Measurements from ENCODE around the gene SDF2.
"Not testable (repeated sequence)": the region's sequence is repeated elsewhere in the genome, so short reads cannot be mapped to it uniquely, and the experiment has no call there.

The SDF2 gene

DNA sequence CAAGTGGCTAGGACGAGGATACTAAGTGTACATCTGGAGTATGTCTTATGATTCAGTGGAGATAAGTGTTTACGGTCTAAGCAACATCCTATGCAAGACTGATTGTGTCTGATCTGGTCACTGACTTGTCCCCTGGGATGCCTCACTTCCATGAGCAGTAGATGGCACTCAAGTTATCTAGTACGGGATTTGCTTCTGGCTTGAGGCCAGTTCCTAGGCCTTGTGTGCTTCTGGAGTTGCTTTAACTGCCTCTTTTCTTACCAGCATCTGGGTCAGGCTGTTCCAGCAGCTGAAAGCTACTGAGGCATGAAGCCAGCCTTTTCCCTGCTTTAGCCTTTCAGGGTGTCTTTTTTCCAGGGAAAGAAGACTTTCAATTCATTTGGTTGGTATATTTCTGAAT is 23.3 kb upstream of the SDF2 start:
- no peak for DNase-seq (ENCODE audit: low read depth in 3 of 3)

DNA sequence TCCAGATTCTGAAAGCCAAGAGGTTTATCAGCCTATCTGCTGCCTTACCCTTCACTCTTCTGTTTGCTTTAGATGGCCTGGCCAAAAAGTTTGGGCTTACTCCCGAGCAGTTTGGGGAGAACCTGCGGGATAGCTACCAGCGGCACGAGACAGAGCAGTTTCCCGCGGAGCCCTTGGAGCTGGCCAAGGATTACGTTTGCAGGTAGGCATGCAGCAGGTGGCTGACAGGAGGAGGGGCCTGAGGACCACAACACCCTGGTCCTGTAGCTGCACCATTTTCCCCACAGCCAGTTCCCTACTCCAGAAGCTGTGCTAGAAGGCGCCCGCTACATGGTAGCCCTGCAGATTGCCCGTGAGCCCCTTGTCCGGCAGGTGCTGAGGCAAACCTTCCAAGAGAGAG is 20.9 kb upstream of the SDF2 start:
- DNase-seq (ENCODE audit: low read depth in 3 of 3) = no peak

DNA sequence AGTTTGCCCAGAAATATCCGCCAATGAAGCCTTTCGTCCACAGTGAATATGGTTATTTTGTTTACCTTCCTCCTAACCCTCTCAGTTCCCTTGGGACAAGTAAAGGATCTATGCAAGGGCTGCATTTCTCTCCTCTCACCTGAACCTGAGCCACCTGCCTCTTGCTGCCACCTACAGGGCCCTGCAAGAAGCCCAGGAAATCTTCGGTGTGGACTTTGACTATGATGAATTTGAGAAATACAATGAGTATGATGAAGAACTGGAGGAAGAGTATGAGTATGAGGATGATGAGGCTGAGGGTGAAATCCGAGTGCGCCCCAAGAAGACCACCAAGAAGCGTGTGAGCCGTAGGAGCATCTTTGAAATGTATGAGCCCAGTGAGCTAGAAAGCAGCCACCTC is 14.3 kb upstream of the SDF2 start:
- DNase-seq (ENCODE audit: low read depth in 3 of 3) = no peak

DNA sequence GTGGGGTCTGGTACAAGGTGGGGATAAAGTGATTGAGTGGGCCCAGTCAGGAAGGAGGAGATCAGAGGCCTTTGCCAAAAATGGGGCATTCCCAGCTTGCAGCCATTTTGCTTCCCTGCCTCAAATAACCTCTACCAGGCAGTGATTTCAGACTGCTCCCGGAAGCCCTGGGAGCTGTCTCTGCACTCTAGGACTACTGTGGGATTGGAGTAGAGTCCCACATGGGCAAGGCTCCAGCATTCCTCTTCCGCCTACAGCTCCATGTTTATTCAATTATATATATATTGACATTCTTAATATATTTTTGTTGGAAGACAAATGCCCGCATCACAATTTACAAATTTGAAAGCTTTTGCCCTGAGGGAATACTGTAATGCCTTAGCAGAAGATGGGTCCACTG is 13.8 kb upstream of the SDF2 start:
- no peak for DNase-seq (ENCODE audit: low read depth in 3 of 3)

DNA sequence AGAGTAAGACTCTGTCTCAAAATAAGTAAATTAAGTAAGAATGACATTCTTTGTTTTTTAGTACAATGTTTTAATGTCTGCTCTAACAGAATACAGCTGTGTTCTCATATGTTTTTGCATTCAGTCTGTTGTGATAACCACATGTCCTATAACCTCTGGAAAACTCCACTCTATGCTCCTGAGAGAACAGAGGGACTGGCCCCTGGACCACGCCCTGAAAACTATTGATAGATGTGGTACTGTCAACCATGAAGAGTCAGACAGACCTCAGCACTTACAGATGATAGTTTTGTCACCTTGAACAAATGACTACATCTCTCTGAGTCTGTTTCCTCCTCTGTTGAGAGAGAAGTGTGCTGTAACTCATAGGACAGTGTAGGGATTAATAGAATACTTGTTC is 8.2 kb upstream of the SDF2 start:
- DNase-seq (ENCODE audit: low read depth in 3 of 3) = no peak

DNA sequence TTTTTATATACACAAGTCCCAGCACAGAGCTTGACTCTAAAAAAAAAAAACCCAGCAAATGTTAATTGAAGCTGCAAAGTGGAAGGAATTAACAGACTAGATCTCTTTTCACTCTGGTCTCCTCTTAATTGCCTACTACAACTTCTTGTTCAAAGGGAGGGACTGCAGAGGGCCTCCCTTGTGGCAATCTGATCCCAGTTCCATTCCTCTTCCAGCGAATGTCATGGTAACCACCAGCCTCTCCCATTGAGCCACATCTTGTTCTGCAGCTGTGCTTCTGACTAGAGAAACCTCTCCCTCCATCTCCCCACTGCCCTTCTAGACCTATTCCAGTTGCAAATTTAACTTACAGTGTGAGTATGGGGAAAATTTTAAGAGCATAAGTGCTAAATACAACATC is 6.2 kb upstream of the SDF2 start:
- DNase-seq (ENCODE audit: low read depth in 3 of 3) = no peak

DNA sequence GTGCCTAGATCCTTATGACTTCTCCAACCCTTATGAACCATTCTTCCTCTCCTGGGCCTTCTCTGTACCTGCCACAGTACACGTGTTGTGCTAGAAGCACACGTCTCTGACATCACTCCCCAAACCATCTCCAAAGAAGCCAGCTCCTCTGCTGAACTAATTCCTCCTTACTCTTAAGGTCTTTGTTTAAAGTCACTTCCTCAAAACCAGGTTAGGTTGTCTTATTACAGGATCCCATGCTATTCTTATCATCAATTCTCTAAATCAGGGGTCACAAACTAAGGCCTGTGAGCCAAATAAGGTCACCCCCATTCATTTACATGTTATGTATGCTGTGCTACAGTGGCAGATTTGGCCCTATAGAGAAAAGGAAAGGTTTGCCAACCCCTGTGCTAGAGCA is 4.3 kb upstream of the SDF2 start:
- DNase-seq (ENCODE audit: low read depth in 3 of 3) = no peak

DNA sequence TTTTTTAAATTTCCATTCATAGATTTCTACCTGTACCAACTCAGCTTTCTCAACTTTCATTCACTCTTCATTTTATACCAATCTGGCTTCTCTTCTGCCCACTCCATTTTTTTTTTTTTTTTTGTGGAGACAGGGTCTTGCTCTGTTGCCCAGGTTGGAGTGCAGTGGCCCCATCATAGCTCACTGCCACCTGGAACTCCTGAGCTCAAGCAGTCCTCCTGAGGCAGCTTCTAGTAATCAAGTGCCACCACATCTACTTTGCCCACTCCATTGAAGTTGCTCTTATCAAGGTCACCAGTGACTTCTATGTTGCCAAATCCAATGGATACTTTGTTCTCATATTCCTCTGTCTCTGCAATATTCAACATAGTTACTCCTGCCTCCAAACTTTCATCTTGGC is 2.0 kb upstream of the SDF2 start:
- DNase-seq (ENCODE audit: low read depth in 3 of 3) = no peak

DNA sequence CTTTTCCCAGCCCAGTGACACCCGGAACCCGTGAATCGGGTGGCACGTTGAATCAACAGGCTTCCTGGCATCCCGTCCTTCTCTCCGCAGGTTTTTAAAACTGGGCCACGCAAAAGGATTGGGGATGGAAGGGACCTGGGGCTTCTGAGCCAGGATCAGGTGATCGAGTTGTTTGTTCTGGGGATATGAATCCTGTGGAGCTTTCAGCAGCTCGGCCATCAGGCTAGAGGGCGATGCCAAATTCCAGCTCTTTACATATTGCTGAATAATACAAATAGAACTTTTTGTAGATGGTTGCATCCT is 772 bp upstream of the SDF2 start:
- no peak for DNase-seq (ENCODE audit: low read depth in 3 of 3)

DNA sequence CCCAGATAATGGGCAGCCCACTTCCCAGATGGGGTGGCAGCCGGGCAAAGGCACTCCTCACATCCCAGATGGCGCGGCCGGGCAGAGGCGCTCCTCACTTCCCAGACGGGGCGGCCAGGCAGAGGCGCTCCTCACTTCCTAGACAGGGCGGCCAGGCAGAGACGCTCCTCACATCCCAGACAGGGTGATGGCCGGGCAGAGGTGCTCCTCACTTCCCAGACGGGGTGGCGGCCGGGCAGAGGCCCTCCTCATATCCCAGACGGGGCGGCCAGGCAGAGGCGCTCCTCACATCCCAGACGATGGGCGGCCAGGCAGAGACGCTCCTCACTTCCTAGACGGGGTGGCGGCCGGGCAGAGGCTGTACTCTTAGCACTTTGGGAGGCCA is 2.2 kb downstream of the SDF2 start:
- not testable (repeated sequence) for DNase-seq (ENCODE audit: low read depth in 3 of 3)

DNA sequence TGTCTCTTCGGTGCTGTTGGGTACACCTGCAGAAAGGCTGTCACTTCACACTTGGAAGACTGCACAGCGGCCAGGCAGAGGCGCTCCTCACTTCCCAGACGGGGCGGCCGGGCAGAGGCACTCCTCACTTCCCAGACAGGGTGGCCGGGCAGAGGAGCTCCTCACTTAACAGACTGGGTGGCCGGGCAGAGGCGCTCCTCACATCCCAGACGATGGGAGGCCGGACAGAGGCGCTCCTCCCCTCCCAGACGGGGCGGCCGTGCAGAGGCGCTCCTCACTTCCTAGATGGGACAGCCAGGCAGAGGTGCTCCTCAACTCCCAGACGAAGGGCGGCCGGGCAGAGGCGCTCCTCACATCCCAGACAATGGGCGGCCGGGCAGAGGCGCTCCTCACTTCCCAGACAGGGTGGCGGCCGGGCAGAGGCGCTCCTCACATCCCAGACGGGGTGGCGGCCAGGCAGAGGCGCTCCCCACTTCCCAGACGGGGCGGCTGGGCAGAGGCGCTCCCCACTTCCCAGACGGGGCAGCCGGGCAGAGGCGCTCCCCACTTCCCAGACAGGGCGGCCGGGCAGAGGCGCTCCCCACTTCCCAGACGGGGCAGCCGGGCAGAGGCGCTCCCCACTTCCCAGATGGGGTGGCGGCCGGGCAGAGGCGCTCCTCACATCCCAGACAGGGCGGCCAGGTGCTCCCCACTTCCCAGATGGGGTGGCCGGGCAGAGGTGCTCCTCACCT is 2.8 kb downstream of the SDF2 start:
- DNase-seq (ENCODE audit: low read depth in 3 of 3) = not testable (repeated sequence)

DNA sequence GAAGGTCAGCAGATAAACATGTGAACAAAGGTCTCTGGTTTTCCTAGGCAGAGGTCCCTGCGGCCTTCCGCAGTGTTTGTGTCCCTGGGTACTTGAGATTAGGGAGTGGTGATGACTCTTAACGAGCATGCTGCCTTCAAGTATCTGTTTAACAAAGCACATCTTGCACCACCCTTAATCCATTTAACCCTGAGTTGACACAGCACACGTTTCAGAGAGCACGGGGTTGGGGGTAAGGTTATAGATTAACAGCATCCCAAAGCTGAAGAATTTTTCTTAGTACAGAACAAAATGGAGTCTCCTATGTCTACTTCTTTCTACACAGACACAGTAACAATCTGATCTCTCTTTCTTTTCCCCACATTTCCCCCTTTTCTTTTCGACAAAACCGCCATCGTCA is 3.4 kb downstream of the SDF2 start:
- DNase-seq (ENCODE audit: low read depth in 3 of 3) = not testable (repeated sequence)

DNA sequence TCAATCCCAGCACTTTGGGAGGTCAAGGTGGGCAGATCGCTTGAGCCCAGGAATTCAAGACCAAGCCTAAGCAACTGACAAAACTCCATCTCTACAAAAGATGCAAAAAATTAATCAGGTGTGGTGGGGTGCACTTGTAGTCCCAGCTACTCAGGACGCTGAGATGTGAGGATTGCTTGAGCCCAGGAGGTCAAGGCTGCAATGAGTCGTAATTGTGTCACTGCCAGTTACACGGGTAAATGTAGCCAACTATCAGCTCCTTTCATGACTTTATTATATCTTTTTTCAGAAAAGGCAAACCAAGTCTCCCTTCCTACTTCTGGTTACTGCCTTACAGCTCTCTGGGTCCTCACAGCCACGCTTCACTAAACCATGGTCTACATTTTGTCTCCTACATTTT is 4.0 kb downstream of the SDF2 start:
- no peak for DNase-seq (ENCODE audit: low read depth in 3 of 3)

DNA sequence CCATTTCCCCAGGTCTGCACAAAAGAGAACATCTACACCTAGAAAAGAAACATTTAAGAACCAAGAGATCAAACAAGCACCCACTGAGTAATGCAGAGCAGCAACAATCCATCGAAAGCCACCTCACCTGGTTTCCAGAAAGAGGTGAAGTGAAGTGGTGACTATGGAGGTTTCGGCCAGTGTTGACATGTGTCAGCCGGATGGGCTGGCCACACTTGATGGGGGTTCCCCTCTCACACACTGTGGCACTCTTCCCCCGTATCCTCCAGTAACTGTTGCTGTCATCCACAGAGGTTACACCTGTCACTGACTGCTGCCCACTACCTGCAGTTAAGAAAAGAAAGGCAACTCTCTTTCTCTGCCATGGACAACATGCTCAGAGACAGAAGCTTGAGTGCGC is 6.5 kb downstream of the SDF2 start:
- DNase-seq (ENCODE audit: low read depth in 3 of 3) = no peak

DNA sequence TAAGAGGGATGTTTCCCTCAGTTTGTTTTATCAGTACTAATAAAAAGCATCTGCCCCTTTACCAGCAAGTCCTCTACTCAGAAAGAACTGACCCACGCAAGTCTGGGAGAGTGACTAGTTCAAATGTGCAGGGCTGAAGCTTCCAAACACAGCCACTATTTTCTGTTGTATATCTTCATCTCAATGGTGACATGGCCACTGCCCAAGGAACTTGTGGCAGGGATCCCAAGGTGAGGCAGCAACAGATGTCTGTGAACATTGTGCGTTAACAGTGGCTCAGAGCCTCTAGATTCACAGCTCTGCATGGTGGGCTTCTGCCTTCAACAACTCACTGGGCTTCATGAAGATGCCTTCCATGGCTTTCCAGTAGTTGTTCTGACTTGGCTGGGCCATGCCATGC is 13.0 kb downstream of the SDF2 start:
- no peak for DNase-seq (ENCODE audit: low read depth in 3 of 3)

DNA sequence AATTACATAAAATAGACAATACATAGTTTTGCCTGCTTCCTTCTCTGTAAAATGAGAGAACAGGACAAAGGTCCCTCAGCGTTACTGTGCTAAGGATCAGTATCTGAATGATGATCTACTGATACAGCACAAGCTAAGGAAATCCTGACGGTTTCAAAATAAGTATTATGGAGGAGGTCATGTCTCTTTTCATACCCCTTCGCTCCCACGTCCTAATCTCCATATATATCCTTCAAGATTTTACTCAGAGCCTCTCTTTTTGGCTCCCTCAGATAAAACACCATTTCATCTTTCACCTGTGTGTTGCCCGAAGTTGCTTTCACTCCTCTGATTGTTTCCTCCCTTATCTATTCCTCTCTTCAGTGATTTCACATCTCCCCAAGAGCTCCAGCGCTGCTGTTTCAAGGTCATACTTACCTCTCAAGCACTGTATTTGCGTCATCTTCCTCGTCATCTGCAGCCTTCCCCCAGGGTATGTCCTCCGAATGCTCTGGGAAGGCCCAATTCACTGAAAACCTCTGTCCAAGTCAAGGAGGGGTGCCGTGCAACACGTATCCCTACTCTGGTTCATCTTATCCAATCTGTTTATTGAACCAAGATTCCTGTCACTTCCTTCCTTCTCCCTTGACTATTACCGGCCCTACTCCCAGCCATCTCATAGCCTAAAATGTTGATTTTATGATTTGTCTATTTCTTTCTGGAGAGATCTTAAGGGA is 15.5 kb downstream of the SDF2 start:
- no peak for DNase-seq (ENCODE audit: low read depth in 3 of 3)

DNA sequence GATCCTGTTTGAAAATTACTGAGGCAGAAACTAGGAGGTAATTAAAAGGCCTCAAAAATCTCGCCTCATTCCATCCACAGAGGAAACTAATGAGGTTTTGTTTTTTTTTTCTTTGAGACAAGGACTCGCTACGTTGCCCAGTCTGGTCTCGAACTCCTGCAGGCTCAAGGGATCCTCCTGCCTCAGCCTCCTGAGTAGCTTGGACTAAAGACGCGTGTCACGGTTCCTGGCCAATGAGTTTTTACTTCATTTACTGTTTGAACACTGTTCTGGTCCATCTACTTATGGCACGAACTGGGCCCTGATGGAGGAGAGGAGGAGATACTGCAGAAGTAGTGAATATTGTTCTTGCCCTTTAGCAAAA is 16.1 kb downstream of the SDF2 start:
- DNase-seq (ENCODE audit: low read depth in 3 of 3) = peak in 1 of 3 experiments; percentile 6

DNA sequence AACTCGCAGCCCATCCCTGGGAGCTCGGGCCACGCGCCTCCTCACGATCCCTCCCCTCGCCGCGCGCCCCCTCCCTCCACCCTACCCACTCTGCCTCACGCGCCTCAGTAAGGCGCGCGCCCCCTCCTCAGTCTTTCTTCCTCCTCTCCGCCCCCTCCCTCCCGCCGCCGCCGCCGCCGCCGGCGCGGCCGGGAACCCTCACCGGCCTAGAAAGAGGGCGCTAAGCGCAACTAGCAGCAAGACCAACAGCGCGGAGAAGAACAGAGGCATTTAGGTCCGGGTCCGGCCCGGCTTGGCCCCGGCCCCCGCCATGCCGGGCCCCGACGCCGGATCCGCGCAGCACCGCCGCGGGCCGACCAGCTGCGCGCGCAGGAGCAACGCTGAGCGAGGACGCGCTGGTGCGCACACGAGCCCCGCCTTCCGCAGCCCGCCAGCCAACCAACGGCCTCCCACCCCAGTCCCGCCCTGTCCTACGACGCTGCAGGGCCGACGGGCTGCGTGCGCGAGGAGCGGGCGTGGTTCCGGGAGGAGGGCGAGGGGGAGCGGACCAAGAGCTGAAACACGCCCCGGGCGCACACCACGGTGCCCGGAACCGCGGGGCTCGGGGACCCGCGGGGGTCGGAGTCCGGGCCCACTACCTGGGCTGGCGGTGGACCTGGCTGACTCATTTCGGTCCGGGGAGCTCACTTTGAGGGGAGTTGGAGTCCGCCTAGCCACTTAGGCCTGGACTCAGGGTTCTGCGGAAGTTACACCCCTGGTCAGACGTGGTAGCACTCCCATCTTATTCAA is 16.7 kb downstream of the SDF2 start, which contains the start of gene BLTP2:
TSS of gene BLTP2 (minus strand) at position 372 of the 789 bp plus-strand sequence. CDS start at position 270, 102 bp downstream.
- DNase-seq (ENCODE audit: low read depth in 3 of 3) = peak; percentile 90 to 95 (median 94)

DNA sequence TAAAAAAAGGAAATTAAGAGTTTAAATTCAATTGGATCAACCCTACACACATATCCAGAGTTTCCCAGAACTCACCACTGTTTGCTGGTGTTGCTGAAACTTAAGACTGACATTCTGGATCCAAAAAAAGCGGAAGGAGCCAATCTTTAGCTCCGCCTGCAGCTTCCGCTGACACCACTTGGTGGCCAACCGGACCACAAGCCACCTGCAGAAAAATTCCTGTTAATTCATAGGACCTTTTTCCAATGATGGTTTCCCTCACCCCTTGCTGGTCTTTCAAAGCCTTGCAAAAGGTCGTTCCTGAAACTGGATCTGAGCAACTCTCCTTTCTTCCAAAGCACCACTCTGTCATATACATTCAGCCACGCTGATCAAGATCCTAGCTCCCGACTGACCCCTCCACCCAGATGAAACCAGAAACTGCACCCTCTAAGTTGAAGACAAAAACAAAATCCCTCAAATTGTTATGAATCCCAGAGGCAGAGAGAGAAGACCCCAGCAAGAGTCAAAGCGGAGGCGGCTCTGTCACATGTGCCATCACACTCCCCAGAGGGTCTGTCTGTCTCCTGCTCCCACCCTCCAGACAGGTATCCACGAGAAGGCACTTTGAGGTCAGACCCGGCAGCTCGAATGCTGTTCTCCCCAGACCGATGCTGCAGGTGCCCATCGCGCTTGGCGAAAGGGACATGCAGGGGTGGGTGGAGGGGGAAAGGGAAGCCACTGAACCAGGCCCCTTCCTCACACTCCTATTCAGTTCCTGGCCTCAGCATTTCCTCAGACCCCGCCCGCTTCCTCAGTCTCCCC is 17.5 kb downstream of the SDF2 start:
- peak in 1 of 3 experiments; percentile 34 for DNase-seq (ENCODE audit: low read depth in 3 of 3)

DNA sequence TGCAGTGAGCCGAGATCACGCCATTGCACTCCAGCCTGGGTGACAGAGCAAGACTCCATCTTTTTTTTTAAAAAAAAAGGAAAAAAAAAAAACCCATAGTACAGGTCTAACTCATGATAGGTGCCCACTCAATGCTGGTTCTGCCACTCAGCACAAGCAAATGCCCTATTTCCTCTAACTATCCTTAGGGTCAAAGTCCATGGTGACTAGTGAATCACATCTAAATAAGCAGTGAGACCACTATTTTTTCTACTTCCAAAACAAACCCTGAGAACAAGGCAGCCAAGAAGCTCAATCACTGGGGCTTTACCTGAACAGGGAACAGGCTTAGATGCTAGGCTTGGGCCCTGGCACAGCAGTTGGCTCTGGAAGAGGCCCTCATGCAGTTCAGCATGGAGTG is 20.1 kb downstream of the SDF2 start:
- DNase-seq (ENCODE audit: low read depth in 3 of 3) = no peak

DNA sequence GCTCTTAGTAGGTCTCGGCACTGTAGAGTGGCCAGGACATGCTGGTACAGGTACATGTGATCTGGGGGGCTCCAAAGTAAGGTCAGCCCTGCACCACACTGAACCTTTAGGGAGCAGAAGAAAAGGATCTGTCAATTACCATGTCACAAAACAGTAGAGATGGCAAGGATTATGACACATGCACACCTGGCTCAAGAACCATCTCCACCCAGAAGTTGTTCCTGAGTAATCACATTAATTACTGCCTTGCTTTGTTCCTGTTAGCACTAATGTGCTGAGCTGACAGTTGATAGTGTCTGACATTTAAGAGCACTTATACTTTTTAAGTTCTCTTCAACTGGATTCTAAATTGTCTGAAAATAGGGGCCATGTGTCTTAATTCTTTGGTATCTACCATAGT is 26.2 kb downstream of the SDF2 start:
- DNase-seq (ENCODE audit: low read depth in 3 of 3) = no peak

DNA sequence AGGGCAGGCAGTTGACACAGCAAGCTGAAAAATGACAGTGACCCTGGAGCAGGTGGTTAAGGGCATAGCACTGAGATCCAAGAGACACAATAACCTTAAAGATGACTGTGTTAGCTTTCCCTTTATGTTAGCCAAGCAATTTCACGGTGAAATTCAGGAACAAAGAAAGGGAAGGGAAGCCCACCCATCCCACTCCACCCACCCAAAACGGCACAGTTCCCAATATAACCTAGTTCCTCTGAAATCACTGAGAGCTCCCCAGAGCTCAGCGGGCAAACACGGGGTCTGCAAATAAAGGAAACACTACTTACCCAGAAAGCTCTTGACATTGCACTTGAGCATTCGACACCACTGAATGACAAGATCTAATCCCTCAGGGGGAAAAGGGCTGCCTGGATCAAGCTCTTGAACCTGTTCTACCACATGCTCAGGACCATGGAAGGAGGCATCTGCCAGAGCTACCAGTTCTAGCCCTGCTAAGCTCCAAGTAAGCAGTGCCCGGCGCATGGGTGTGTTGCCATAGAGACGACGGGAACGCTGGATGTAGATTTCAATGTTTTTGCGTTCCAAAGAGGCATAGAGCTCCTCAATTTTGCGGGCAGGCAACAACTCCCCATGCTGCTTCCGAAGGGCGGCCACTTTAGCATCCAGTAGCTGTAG is 27.4 kb downstream of the SDF2 start:
- no peak for DNase-seq (ENCODE audit: low read depth in 3 of 3)

All from stimulated activated CD4-positive, alpha-beta T cell treated with anti-CD3 and anti-CD28 coated beads, TNF-alpha, amount 100 ng/mL, for 24 hours (primary cell).